Fibroblast of mammary gland (primary cell): ENCODE results near the gene KCNMA1.
"Not testable (repeated sequence)": the region's sequence is repeated elsewhere in the genome, so short reads cannot be mapped to it uniquely, and the experiment has no call there.

ENCODE experiments used
- DNase-seq: peaks from one replicate; pipeline ENCODE4 v3.0.0-alpha.2; 2010; ENCODE audit warnings: low read depth
- H3K4me3 ChIP-seq: 2 replicates; pipeline ENCODE4 v1.5.1; 2011; ENCODE audit warnings: low read depth, mild to moderate bottlenecking, low read length, moderate library complexity; ENCODE audit not compliant: control insufficient read depth
- TF ChIP-seq, protein P1 (sequence below): conservative IDR thresholded peaks from 2 replicates; pipeline ENCODE4 v1.5.1; 2011; ENCODE audit warnings: low read depth, low read length, inconsistent platforms; ENCODE audit not compliant: control insufficient read depth, insufficient read depth

KCNMA1 gene

DNA sequence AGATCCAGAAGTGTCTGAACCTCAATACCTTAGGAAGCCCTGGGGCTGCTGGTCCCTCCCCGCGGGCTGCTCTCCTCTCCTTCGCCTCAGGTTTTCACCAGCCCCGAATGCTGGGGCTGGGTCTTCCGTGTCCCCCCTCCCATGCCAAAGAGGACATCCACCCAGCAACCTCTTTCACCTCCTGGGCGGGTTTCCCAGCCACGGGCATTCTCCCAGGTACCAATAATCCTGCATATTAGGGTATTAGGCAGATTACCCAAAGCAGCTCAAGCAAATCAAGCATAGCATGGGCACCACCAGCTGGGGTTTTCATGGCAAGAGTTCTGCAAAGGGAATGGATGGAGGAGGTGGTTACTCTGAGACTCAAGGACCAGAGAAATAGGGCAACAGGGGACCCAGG is 224.4 kb downstream of the KCNMA1 start:
- DNase-seq, result no peak
- TF ChIP-seq, protein P1, sequence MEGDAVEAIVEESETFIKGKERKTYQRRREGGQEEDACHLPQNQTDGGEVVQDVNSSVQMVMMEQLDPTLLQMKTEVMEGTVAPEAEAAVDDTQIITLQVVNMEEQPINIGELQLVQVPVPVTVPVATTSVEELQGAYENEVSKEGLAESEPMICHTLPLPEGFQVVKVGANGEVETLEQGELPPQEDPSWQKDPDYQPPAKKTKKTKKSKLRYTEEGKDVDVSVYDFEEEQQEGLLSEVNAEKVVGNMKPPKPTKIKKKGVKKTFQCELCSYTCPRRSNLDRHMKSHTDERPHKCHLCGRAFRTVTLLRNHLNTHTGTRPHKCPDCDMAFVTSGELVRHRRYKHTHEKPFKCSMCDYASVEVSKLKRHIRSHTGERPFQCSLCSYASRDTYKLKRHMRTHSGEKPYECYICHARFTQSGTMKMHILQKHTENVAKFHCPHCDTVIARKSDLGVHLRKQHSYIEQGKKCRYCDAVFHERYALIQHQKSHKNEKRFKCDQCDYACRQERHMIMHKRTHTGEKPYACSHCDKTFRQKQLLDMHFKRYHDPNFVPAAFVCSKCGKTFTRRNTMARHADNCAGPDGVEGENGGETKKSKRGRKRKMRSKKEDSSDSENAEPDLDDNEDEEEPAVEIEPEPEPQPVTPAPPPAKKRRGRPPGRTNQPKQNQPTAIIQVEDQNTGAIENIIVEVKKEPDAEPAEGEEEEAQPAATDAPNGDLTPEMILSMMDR, result no peak
- H3K4me3 ChIP-seq, result no peak overlapping the region

DNA sequence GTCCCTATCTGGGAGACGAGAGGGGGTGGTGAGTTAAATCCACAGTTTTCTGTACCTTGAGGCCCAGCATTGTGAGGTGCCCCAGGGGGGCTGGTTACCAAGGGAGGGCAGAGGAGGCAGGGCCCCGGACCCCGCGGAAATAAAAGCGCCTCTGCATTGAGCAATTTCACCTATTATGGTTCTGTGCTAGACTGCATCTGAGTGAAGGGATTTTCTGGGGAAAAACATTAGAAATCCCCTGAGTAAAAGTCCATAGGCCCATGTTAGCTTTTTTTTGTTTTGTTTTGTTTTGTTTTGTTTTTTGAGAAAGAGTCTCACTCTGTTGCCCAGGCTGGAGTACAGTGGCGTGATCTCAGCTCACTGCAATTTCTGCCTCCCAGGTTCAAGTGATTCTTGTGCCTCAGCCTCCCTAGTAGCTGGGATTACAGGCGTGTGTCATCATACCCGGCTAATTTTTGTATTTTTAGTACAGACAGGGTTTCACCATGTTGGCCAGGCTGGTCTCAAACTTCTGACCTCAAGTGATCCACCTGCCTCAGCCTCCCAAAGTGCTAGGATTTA is 225.0 kb downstream of the KCNMA1 start:
- H3K4me3 ChIP-seq, DNase-seq: not testable (repeated sequence)

DNA sequence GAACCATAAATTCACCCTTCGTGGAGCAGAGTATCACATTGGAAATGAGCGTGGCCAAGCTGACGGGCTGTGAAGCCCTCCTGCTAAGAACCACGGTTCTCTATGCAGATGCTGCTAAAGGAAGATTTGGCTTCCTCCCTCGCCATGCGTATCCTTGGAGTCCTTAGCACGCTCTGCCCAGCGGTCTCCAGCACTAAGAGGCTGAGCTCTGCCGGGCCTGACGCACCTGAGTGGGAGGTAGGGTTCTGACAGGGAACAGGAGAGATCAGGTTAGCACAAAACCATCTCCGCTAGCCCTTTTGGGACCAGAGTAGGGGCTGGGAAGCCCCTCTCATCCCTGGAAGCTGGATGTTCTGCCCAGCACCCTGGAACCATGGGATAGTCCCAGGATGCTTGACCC is 225.8 kb downstream of the KCNMA1 start:
- no peak overlapping the region for H3K4me3 ChIP-seq
- TF ChIP-seq, protein P1, result no peak

DNA sequence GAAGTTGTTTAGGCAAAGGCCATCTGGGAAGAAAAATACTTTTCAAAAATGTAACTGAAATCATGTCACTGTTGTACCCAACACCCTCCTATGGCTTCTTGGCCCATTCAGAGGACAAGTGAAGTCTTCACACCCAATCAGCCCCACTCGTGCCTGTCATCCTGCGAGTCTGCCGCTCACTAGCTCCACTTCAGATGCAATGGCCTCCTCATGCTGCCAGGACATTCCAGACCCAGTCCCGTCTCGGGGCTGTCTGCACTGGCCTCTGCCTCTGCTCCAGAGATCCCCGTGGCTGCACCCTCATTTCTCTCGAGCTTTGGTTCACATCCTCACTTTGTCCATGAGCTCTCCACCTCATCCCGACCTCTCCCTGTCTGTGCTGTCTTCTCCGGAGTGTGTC is 227.1 kb downstream of the KCNMA1 start:
- H3K4me3 ChIP-seq, result no peak overlapping the region
- DNase-seq, result no peak
- TF ChIP-seq, protein P1, result no peak

More for the DNA sequence above, 225.8 kb downstream of the KCNMA1 start:
- DNase-seq, result no peak

DNA sequence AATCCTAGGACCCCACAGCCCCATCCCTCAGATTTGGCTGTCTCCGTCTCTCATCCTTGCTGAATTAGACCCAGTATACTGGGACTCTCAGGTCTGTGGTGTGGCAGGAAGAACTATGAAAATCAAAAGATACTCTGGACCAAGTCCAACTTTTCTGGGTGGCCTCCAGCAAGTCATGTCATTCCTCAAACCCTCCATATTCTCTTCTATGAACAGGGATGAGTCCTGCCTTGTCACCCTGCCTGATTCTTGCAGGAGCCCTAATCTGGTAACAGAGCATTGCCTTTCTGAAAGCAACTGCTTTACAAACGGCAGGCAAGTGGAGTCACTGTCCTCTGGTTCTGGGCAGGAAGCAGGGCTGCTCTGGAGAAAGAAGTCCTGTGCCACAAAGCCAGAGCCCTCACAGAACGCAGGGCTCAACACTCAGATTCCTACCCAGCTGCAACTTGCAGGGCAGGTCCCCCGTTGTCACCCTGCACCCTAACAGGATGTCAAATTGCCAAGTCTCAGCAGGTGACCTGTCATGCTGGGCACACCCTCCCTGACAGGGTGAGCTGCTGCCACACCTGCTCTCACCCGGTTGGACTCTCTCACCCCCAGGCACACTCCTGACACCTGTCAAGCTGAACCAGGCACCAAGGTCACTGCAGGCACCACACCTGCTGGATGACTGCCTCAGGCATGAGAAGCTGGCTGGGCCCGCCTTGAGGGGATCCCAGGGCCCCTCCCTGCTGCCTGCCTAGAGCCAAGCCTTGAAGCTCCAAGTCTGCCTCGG is 227.7 kb downstream of the KCNMA1 start:
- TF ChIP-seq, protein P1, result no peak
- H3K4me3 ChIP-seq, result no peak overlapping the region
- DNase-seq, result no peak

DNA sequence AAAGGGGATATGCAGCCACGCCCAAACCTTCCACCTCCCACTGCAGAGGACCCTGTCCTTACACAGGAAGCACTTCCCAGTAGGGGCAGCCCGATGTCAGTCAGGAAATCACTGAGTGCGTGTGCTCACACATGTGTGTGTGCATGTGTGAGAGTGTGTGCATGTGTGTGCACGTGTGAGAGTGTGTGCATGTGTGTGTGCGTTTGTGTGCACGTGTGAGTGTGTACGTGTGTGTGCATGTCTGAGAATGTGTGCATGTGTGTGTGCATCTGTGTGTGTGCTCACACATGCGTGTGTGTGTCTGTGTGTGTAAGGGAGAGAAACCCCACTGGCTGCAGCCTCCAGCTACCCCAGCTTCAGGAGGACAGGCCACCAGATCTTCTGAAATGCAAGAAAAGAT is 229.3 kb downstream of the KCNMA1 start:
- no peak for DNase-seq
- TF ChIP-seq, protein P1, result no peak
- no peak overlapping the region for H3K4me3 ChIP-seq

DNA sequence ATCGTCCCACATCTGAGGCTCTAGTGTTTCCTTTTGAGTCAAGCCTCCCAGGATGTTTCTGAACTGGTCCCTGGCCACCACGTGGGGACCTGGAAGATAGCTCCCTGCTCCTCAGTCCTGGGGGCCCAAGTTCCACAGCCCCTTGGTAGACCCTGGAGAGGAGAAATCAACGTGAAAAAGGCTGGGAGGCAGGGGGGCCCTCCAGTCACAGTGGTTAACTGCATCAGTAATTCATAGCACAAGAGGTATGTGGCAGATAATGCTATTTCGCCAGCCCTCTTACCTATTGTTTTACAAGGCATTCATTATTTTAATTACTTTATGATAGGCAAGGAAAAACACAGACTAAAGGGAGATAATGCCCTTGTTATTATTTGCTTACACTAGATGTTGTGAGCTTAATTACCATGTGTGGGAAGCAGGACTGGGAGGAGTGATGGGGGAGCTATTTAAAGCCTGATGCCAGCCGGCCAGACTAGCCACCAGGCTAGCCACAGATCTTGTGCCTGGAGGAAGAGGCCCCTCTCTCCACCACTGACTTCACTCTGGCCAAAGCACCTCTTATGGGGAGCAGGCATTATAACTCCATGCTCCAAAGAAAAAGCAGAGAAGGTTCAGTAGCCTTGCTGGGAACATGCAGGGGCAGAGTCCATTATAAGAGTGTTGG is 230.7 kb downstream of the KCNMA1 start:
- H3K4me3 ChIP-seq, result no peak overlapping the region
- DNase-seq, result no peak
- TF ChIP-seq, protein P1, result no peak
